Neuron (in vitro differentiated cells): Measurements from ENCODE around the gene HSDL1.
"Not testable (repeated sequence)": the region's sequence is repeated elsewhere in the genome, so short reads cannot be mapped to it uniquely, and the experiment has no call there.

Experiments used
- H2AFZ ChIP-seq: one replicate; pipeline ENCODE4 v1.6.1; 2013; ENCODE audit warnings: low read depth, mild to moderate bottlenecking, inconsistent platforms, low read length, moderate library complexity
- H3K27me3 ChIP-seq: one replicate; pipeline ENCODE4 v1.6.1; 2013; ENCODE audit warnings: low read length; ENCODE audit not compliant: insufficient read depth
- H3K36me3 ChIP-seq: one replicate; pipeline ENCODE4 v1.6.1; 2013; ENCODE audit warnings: low read length; ENCODE audit not compliant: insufficient read depth
- H3K4me1 ChIP-seq: one replicate; pipeline ENCODE4 v1.6.1; 2013; ENCODE audit warnings: low read length; ENCODE audit not compliant: insufficient read depth
- H3K4me3 ChIP-seq: 2 replicates; pipeline ENCODE4 v1.5.1; 2013; ENCODE audit warnings: mild to moderate bottlenecking, low read length, moderate library complexity
- H3K9me3 ChIP-seq: one replicate; pipeline ENCODE4 v1.6.1; 2013; ENCODE audit warnings: low read length

The HSDL1 gene

DNA sequence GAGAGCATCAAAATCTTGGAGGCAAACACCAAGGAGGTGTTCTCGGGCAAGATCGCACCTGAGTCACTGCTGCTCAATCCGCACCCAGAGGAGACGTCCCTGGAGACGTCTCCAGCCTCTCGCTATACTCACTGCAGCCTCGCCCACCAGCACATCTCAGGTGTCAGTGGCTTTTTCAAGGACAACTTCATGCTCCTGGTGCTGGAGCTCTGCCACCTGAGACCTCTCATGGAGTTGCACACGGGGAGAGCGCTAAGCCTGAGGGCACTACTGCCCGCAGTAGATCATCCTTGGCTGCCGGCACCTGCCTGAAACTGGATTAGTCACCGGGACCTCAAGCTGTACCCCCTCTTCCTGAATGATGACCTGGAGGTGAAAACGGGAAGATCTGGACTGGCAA lies 25.6 kb downstream of the HSDL1 start:
- Histone ChIP-seq H3K9me3 (no peaks in the 10 kb centered on the region), H3K4me3 (no peak overlapping the region), H3K36me3 (peaks cover 26% of the 10 kb centered on the region), H2AFZ (no peak overlapping the region), H3K27me3 (no peaks in the 10 kb centered on the region), H3K4me1 (peaks cover 14% of the 10 kb centered on the region)

DNA sequence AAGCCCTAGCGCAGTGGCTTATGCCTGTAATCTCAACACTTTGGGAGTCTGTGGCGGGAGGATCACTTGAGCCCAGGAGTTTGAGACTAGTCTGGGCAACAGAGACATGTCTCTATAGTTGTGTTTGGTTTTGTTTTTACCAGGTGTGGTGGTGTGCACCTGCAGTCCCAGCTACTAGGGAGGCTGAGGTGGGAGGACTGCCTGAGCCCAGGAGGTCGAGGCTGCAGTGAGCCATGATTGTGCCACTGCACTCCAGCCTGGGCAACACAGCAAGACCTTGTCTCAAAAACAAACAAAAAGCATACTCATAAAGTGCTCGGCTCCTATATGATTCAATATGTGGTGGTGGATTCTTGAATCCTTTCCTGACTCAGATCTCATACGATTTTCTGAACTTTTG lies 26.7 kb downstream of the HSDL1 start:
- not testable (repeated sequence) for H2AFZ ChIP-seq, H3K9me3 ChIP-seq, H3K4me3 ChIP-seq, H3K27me3 ChIP-seq
- H3K36me3 ChIP-seq, result peaks cover 15% of the 10 kb centered on the region
- H3K4me1 ChIP-seq, result peaks cover 14% of the 10 kb centered on the region

DNA sequence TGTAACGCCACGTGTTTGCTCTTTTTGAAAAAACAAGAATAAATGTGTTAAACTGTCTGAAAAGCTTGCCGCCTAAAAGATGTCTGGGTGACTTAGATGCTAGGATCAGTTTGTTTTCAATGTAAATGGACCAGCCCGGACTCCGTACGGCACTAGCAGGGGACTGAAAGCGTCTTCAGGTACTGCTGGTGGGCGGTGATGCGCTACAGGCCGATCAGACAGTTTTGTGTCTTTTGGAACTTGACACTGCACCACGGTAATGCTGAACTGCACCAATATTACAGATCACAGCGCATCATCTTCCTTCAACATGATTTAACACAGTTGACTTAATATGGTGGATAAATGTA lies 27.5 kb downstream of the HSDL1 start:
- Histone ChIP-seq H3K36me3 (peaks cover 7% of the 10 kb centered on the region), H2AFZ (peak overlapping the region; percentile 78), H3K9me3 (no peaks in the 10 kb centered on the region), H3K4me1 (peaks cover 14% of the 10 kb centered on the region), H3K27me3 (no peaks in the 10 kb centered on the region), H3K4me3 (peak overlapping the region; percentile 96)

DNA sequence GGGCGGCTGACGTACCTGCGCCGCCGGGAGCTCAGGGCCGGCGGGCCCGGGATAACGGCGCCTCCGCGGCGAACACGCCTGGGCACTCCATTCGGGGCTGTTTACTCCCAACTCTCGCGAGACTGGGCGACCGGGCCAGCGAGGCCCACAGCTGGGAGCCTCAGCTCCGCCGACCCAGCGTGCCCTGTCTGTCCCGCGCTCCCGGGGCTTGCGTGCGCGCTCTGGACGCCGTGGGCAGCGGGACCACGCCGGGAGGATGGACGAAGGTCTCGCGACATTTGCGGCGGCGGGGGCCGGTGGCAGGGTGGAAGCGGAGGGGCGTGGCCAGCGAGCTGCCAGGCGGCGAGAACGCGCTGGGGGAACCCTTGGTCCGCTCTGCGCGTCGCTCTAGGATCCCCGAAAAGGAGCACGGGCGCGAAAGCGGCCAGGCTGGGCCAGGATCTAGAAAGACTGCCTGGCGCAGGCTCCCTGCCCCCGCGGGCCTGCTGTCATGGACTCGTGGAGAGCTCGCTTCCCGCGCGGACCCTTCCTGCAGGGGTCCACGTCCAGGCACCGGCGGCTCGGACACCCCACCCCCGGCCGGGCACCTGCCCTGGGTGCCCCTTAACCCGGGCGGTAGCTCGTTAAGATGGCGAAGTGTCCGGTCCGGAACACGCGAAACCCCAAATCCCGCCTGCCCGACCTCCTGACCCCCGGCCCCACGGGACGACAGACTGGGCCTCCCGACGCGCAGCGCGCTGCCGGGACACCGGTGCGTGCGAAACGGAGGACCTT lies 28.1 kb downstream of the HSDL1 start, which contains the start of gene MBTPS1:
Gene MBTPS1 (minus strand): TSS at position 223 of the 774 bp plus-strand sequence. CDS start 15,159 bp downstream, outside the sequence.
- no peaks in the 10 kb centered on the region for H3K27me3 ChIP-seq
- H3K36me3 ChIP-seq, result peaks cover 3% of the 10 kb centered on the region
- peaks cover 14% of the 10 kb centered on the region for H3K4me1 ChIP-seq
- H2AFZ ChIP-seq, result peak within 1 kb of the TSS; percentile 78
- peak within 1 kb of the TSS; percentile 96 for H3K4me3 ChIP-seq
- no peaks in the 10 kb centered on the region for H3K9me3 ChIP-seq

DNA sequence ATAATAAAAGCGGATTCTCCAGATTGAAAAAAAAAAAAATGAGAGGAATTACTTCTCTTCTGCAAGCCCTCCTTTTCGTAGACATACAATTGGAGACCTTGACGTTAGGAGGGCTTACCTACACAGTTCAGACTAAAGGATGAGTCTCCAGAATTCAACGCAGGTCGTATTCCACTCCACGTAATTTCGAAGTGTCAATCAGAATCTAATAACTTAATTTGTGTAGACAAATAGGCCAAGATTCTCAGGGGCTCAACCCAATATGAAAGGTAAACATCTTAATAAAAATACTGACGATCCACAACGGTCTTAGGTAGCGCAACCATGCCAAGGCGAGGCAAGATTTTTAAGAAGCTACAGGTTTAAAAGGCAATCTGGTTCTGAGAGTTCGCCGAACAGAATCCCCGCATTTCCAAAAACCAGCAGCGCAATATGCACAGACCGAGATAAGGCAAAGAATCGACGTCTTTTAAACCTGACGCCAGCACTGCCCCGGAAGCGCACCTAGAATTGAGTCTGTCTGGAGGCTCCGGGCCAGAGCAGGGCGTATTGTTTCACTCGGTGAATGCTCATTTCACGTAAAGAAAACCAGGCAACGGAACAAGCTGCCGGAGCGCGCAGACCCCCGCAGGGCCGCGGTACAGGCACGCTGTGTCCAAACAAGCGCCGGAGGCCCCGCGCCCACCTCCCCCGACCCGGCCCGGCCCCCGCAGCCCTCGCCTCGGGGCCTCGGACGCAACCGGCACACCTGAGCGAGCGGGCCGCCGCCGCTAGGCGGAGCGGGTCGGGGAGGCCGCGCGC lies 28.9 kb downstream of the HSDL1 start:
- Histone ChIP-seq H3K4me3 (peak overlapping the region; percentile 96), H3K9me3 (no peaks in the 10 kb centered on the region), H3K36me3 (no peaks in the 10 kb centered on the region), H2AFZ (peak overlapping the region; percentile 43), H3K4me1 (peaks cover 14% of the 10 kb centered on the region), H3K27me3 (no peaks in the 10 kb centered on the region)

DNA sequence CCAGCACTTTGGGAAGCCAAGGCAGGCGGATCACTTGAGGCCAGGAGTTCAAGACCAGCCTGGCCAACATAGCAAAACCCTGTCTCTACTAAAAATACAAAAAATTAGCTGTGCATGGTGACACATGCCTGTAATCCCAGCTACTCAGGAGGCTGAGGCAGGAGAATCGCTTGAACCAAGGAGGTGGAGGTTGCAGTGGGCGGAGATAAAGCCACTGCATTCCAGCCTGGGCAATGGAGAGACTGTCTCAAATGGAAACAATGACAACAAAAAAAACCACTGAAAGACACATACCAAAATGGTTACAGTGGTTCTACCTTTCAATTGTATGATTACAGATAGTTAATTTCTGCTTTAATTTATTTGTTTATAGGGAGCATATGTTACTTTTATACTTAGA lies 33.0 kb downstream of the HSDL1 start:
- not testable (repeated sequence) for H3K4me3 ChIP-seq, H2AFZ ChIP-seq, H3K9me3 ChIP-seq, H3K4me1 ChIP-seq, H3K27me3 ChIP-seq, H3K36me3 ChIP-seq

DNA sequence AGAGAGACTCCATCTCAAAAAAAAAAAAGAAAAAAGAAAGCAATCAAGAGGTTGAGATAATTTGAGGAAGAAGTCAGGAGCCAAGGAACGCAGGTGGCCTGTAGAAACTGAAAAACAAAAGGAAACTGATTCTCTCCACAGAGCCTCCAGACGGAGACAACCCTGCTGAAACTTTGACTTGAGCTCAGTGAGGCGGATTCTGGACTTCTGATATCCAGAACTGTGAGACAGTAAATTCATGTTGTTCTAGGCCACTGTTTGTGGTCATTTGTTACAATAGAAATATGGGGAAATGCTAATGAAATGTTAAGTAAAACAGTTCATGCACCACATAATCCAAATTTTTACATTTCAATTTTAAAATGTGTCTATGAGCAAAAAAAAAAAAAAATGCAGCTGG lies 33.5 kb downstream of the HSDL1 start:
- Histone ChIP-seq H3K4me3 (no peak overlapping the region), H3K9me3 (no peaks in the 10 kb centered on the region), H2AFZ (no peak overlapping the region), H3K36me3 (no peaks in the 10 kb centered on the region), H3K27me3 (no peaks in the 10 kb centered on the region), H3K4me1 (peaks cover 8% of the 10 kb centered on the region)

DNA sequence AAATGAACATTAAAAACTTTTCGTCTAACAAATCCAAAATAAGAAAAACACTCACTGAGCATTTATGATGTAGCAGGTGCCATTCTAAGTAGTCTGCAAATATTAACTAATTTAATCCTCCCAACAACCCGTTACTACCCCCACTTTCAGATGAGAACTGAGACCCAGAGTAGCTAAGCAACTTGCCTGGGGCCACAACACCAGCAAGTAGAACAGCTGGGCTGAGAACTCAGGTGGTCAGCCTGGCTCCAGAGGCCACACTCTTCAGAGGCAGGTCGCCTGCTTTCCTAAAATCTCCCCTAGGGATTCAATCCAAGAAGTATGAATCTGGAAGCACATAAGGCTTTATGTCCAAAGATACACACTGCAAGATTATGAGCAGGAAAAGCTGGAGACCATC lies 34.5 kb downstream of the HSDL1 start:
- Histone ChIP-seq H3K4me3 (no peak overlapping the region), H3K4me1 (peaks cover 5% of the 10 kb centered on the region), H3K27me3 (no peaks in the 10 kb centered on the region), H2AFZ (no peak overlapping the region), H3K9me3 (no peaks in the 10 kb centered on the region), H3K36me3 (no peaks in the 10 kb centered on the region)

DNA sequence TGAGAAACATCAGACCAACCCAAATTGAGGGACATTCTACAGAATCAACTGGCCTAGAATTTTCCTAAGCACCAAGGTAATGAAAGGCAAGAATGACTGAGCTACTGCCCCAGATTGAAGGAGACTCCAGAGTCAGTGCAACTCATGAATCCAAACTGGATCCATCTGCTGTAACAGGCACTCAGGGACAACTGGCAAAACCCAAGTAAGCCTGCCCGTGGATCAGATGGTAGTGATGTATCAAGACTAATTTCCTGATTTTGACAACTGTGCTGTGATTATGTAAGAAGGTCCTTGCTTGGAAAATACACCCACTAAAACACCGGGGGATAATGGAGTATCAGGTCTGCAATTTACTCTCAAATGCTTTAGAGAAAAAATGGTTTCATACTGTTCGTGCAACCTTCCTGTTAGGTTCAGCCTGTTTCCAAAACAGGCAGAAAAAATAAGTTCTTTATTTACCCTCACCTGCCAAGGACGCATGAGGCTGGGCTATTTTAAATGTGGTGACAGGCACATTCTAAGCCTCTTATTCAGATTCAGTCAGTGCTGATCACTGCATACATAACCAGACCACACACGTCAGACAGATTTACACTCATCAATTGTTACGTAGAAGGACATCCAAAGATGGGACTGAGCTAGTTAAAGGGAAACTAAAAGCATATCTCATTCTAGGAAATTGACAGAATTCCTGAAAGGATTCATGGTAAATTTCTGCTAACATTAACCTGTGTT lies 35.2 kb downstream of the HSDL1 start:
- Histone ChIP-seq H3K9me3 (no peaks in the 10 kb centered on the region), H3K4me3 (no peak overlapping the region), H3K27me3 (no peaks in the 10 kb centered on the region), H3K4me1 (no peaks in the 10 kb centered on the region), H3K36me3 (peaks cover 3% of the 10 kb centered on the region), H2AFZ (no peak overlapping the region)

DNA sequence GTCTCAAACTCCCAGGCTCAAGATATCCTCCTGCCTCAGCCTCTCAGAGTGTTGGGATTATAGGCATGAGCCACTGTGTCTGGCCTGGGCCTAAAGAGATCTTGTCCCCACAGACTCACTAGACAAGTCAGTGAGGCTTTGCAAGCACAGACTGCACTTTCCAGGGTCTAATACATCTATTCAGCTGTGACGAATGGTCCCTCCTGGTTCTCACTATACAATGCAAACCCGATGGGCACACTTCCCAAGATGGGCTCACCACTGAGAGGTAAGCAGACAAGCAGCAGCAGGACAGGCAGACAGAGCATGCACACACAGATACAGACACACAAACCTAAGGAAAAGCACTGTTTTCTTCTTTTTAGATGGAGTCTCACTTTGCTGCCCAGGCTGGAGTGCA lies 37.1 kb downstream of the HSDL1 start:
- H3K36me3 ChIP-seq, result peaks cover 3% of the 10 kb centered on the region
- no peak overlapping the region for H3K4me3 ChIP-seq
- no peaks in the 10 kb centered on the region for H3K9me3 ChIP-seq
- no peak overlapping the region for H2AFZ ChIP-seq
- no peaks in the 10 kb centered on the region for H3K27me3 ChIP-seq
- no peaks in the 10 kb centered on the region for H3K4me1 ChIP-seq

DNA sequence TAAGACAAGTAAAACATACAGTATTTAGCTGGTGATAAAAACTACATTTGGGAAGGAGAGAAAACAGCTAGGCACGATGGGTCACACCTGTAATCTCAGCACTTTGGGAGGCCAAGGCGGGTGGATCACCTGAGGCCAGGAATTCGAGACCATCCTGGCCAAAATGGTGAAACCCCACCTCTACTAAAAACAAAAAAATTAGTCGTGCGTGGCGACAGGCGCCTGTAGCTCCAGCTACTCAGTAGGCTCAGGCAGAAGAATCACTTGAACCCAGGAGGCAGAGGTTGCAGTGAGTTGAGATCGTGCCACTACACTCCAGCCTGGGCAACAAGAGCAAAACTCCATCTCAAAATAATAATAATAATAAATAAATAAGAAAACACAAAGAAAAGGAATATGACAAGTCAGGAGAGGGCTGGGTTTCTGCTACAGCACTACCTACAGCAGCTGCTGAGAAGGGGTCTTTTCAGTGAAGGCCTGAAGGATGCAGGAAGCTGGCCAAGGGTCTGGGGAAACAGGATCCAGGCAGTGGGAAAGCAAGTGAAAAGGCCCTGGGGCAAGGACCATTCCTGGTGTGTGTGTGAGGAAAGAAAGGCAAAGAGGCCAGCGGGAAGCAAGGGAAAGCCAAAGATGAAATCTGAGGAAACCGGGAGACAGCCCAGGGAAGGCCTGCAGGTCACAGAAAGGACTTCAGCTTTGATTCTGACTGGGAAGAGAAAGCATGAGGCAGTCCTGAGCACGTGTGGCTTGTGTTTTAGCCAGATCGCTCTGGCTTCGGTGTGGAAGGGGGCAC lies 38.8 kb downstream of the HSDL1 start:
- Histone ChIP-seq H3K4me1 (no peaks in the 10 kb centered on the region), H3K36me3 (peaks cover 6% of the 10 kb centered on the region), H3K4me3 (no peak overlapping the region), H3K9me3 (no peaks in the 10 kb centered on the region), H3K27me3 (no peaks in the 10 kb centered on the region), H2AFZ (no peak overlapping the region)

DNA sequence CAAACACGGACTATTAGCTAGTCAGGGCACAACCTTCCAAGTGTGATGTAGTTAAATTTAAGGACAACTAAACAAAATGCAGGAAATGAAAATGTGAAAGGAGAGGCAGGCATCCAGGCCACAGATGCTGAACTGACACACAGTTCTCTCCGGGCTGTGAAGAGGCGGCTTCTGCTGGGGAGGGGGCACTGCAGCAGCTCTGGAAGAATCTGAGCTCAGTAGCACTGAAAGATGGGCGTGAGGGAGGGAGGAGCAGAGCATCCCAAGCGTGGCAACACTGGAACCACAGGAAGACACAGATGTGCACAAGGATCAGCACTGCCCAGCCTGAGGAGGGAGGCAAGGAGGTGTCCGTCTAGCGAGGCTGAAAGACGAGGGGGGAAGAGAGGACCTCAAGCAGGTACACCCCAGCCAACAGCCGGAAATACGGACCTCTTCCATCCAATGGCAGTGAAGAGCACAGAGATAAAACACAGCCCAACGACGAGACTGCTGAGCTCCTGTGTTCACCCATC lies 39.6 kb downstream of the HSDL1 start:
- no peaks in the 10 kb centered on the region for H3K27me3 ChIP-seq
- no peaks in the 10 kb centered on the region for H3K9me3 ChIP-seq
- H3K4me1 ChIP-seq, result no peaks in the 10 kb centered on the region
- H3K4me3 ChIP-seq, result no peak overlapping the region
- H2AFZ ChIP-seq, result no peak overlapping the region
- H3K36me3 ChIP-seq, result peaks cover 9% of the 10 kb centered on the region
